Small intestine (tissue), 7 donors: ENCODE data around the gene IRX2. TPM values are rescaled to one million over a fixed set of nuclear protein-coding genes. Genes with fewer than 3 reads are reported as not detected.

Experiments
- DNase-seq, 2 donors: peaks; one replicate each; pipeline versions ENCODE4 v3.0.0 to v3.0.0-alpha.2; 2013
- FAIRE-seq: peaks from 2 replicates; lab custom pipeline; 2012; peaks lifted over from hg19 to GRCh38; lab: Jason Lieb, UNC
- H3K27ac ChIP-seq, 3 donors: one replicate each; pipeline ENCODE4 v1.5.1; 2013; ENCODE audit warnings: low read length in 2 of 3, mild to moderate bottlenecking in 2 of 3, control low read depth in 1 of 3, inconsistent platforms in 1 of 3, low read depth in 1 of 3, moderate library complexity in 1 of 3
- H3K27me3 ChIP-seq, 3 donors: one replicate each; pipeline ENCODE4 v1.6.1; 2013; ENCODE audit warnings: low read length in 3 of 3, inconsistent platforms in 1 of 3; ENCODE audit not compliant: control insufficient read depth in 3 of 3, insufficient read depth in 3 of 3
- H3K36me3 ChIP-seq, 3 donors: one replicate each; pipeline ENCODE4 v1.6.1; 2013; ENCODE audit warnings: low read length in 3 of 3, inconsistent platforms in 1 of 3, low read depth in 1 of 3, mild to moderate bottlenecking in 1 of 3, moderate library complexity in 1 of 3; ENCODE audit not compliant: control insufficient read depth in 3 of 3, insufficient read depth in 2 of 3
- H3K4me1 ChIP-seq, 3 donors: one replicate each; pipeline ENCODE4 v1.6.1; 2013; ENCODE audit warnings: low read length in 2 of 3, inconsistent platforms in 1 of 3, low read depth in 1 of 3, mild to moderate bottlenecking in 1 of 3, moderate library complexity in 1 of 3; ENCODE audit not compliant: control insufficient read depth in 3 of 3, insufficient read depth in 2 of 3
- H3K4me3 ChIP-seq, 3 donors: one replicate each; pipeline ENCODE4 v1.5.1; 2013; ENCODE audit warnings: low read length in 3 of 3, control low read depth in 1 of 3, inconsistent platforms in 1 of 3, low read depth in 1 of 3, mild to moderate bottlenecking in 1 of 3, moderate library complexity in 1 of 3
- H3K9me3 ChIP-seq, 2 donors: one replicate each; pipeline ENCODE4 v1.6.1; 2013; ENCODE audit warnings: low read depth in 1 of 2, low read length in 1 of 2; ENCODE audit not compliant: control insufficient read depth in 2 of 2, insufficient read depth in 1 of 2
- WGBS, 3 donors: extraction: QIAGEN DNeasy Blood & Tissue Kit; methylation state at CpG; one replicate each; pipeline ENCODE4 v1.1.7; 2013; 5-methylcytosine and 5-hydroxymethylcytosine counted together
- polyA plus RNA-seq, 4 donors: library from polyadenylated mRNA; stranded (reverse) in 3 of 4; unstranded in 1 of 4; fragments of 200-250 nt in 3 of 4; fragments of 120-200 nt in 1 of 4; gene quantifications; one replicate each; pipeline versions ENCODE4 v1.2.1 to v1.2.3, GENCODE V29; 2013
- donor health status: healthy with polysubstance abuse.
- donor health status: control.
- donor health status: control.
- donor health status: Bipolar disorder and iron deficiency.
- donor health status: healthy.

The IRX2 gene
- polyA plus RNA-seq, 4 donors, result 0.07 TPM; not detected in 3

DNA sequence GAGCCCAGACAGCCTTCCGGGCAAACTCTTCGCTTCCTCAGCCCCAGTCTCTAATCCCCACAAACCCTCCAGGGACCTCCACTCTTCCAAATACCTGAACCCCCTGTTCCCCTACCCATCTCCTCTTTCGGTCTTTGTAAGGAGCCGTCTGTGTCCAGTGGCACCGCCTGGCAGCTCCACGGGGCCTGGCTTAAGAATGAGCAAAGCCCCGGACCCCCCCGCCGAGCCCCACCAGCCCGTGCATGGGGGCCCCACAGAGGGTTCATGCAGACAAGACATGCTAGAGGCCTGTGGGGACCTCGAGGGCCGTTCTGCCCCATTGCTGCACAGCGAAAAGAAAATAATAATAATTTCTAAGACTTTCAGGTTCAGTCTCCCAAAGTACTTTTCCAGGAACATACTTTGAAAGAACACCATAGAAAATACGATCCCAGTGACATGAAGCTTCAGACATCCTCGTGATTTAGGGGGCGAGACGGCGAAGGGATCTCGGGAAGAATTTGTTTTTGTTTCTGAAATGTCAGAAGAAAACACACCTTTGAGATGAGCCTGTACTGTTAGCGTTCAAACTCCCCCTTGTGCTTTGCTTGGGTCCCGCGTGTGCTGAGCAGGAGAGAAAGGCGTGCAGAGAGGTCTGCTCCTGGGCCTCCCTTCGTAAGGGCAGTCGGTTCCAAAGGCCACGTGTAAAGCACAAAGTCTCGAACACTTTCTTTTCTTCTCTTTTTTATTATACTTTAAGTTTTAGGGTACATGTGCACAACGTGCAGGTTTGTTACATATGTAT is 49.2 kb downstream of the IRX2 start:
- Histone ChIP-seq H3K4me3 (no peak overlapping the region), H3K4me1 (no peaks in the 10 kb centered on the region), H3K27me3 (peaks cover 0 to 2% (median 0%) of the 10 kb centered on the region in 3 donors), H3K9me3 (no peaks in the 10 kb centered on the region), H3K36me3 (no peaks in the 10 kb centered on the region), H3K27ac (no peak overlapping the region)
- FAIRE-seq (no peak), DNase-seq (no peak)
- 78 to 82% (median 81%) methylated on average over 28 of the region's 28 CpGs for WGBS, 3 donors

DNA sequence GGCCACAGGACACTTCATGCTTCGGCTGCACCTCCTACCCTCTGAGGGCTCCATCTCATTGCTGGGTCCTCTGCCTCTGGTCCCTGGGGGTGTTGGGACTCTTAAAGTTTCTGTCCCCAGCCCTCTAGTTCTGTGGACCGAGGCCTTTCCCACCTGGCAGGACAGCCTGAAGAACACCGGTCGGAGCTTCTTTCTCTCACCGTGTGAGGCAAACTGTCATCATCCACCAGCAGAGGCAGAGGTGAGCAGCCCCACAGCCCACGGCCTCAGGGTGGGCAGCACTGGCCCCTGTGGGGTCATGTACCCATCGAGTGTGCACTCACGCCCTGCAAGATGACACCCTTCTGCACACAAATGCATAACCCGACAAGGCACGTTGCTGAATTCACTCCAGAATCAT is 49.9 kb downstream of the IRX2 start:
- Histone ChIP-seq H3K27ac (no peak overlapping the region), H3K27me3 (peaks cover 0 to 2% (median 0%) of the 10 kb centered on the region in 3 donors), H3K4me3 (no peak overlapping the region), H3K9me3 (no peaks in the 10 kb centered on the region), H3K4me1 (no peaks in the 10 kb centered on the region), H3K36me3 (no peaks in the 10 kb centered on the region)
- DNase-seq (no peak), FAIRE-seq (no peak)
- WGBS, 3 donors, result 56 to 71% (median 64%) methylated on average over 10 of the region's 10 CpGs

DNA sequence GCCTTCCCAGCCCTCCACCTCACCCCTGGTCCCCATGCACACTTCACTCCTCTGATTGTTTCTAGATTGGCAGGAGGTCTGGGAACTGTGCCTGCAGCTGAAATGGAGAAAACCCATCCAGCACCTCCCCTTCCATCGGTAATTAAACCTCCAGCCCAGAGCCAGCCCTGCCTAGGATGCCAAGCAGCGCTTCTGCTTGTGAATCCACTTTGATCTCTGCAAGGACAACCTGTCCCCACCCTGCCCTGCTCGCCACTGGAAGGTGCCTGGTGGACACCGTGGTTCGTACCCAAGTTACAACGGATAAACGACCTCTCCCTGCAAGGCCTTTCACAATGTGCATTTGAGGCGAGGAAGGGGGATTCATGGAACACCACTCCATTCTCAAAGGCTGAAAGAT is 50.6 kb downstream of the IRX2 start:
- no peaks in the 10 kb centered on the region for H3K36me3 ChIP-seq
- peaks cover 0 to 2% (median 0%) of the 10 kb centered on the region in 3 donors for H3K27me3 ChIP-seq
- DNase-seq (no peak), FAIRE-seq (no peak)
- H3K9me3 ChIP-seq, result no peaks in the 10 kb centered on the region
- H3K4me1 ChIP-seq, result no peaks in the 10 kb centered on the region
- H3K27ac ChIP-seq, result no peak overlapping the region
- H3K4me3 ChIP-seq, result no peak overlapping the region
- WGBS, 3 donors, result 75 to 83% (median 79%) methylated on average over 8 of the region's 8 CpGs

DNA sequence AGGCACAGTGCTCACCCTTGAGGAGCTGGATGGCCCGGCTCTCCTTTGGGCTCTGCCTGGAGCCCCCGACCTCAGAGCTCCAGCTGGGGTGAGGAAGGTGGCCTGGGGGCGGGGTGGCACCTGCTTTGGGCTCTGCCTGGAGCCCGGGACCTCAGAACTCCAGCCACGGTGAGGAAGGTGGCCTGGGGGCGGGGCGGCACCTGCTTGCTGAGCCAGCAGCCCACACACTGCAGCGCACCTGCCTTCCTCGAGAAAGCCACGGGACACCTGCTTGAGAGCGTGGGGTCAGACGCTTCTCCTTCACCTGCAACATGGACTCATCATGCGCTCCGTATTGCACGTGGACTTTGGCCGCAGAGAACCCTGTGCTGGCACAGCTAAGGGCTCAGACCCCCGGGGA is 51.8 kb downstream of the IRX2 start:
- WGBS, 3 donors, result 72 to 87% (median 78%) methylated on average over 14 to 17 of the region's 17 CpGs
- no peak for FAIRE-seq

DNA sequence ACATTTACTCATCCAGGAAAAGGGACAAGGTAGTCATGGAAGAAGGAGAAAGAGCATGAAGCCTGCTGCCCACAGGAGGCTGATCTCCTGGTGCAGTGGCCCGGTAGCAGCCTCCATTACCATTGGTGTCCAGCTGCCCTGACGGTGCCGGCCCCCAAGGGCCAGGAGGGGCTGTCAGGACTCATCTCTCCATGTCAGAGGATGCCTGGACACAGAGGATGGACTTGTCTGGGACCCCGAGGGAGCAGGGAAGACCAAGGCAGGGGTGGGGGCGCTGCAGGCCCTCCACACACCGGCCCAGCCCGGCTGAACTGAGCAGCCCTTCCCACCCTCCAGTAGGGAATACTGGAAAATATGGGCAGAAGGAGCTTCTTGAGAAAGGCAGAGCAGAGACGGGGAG is 52.2 kb downstream of the IRX2 start:
- WGBS, 3 donors, result 84 to 88% (median 87%) methylated on average over 8 of the region's 8 CpGs
- H3K27me3 ChIP-seq, result peaks cover 0 to 2% (median 0%) of the 10 kb centered on the region in 3 donors
- DNase-seq (no peak), FAIRE-seq (no peak)
- peaks cover 0 to 3% of the 10 kb centered on the region in 2 donors for H3K9me3 ChIP-seq
- H3K27ac ChIP-seq, result no peak overlapping the region
- H3K4me3 ChIP-seq, result no peak overlapping the region
- no peaks in the 10 kb centered on the region for H3K4me1 ChIP-seq
- H3K36me3 ChIP-seq, result no peaks in the 10 kb centered on the region

More for the DNA sequence above, 51.8 kb downstream of the IRX2 start:
- Histone ChIP-seq H3K27ac (no peak overlapping the region), H3K27me3 (peaks cover 0 to 2% (median 0%) of the 10 kb centered on the region in 3 donors), H3K9me3 (peaks cover 0 to 3% of the 10 kb centered on the region in 2 donors), H3K36me3 (no peaks in the 10 kb centered on the region), H3K4me3 (no peak overlapping the region), H3K4me1 (no peaks in the 10 kb centered on the region)
- no peak for DNase-seq

DNA sequence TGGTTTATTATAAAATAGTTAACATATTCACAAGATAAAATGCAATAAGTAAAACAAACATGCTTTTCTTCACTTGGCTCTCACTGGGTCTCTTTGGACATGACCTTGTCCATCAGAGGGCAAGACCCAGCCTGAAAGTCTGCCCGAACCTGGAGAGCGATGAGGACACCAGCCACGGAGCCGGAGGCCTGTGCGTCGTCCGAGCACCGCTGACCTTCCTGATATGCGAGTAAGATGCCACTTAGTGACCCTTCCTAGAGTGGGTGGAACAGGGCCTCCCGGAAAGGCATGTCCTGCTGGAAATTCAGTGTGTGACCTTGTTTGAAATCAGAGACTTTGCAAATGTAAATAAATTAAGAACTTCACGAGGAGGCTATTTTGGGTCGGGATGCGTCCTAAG is 52.9 kb downstream of the IRX2 start:
- WGBS, 3 donors, result 79 to 88% (median 85%) methylated on average over 13 of the region's 13 CpGs
- FAIRE-seq, result no peak

DNA sequence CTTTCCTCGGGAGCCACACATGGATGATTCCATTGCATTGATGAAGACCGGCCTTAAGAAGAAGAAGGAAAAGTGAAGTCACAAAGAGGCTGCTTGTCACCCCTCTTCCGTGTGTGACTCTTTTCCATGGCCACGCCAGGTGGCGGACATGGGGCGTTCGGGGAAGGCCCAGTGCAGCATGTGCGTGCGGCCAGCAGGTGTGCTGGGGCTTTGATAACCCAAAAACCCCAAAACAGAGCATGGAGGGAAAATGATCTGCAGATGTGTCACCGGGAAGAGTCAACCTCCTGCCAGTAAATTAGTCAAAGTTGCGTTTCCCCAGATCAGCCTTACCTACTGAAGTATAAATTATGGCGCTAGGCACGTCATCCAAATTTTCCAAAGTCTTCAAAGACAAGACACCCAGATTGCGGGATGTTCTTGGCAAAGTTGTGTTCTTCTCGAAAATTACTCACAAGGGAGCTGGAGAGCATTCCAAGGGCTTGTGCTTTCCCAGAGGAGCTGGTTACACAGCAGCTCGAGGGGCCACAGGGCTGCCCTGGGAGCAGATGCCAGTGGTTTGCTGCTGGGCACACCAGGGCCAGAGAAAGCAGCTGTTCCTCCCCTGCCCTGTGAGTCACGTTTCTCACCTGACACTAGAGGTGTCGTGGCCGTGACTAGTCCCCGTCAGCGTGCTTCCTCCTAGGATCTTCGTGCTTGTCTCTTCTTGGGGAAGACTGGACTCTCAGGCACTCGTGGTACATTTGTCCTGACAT is 53.9 kb downstream of the IRX2 start:
- FAIRE-seq (no peak), DNase-seq (no peak)
- no peaks in the 10 kb centered on the region for H3K36me3 ChIP-seq
- no peaks in the 10 kb centered on the region for H3K4me1 ChIP-seq
- 77 to 87% (median 79%) methylated on average over 23 of the region's 23 CpGs for WGBS, 3 donors
- no peak overlapping the region for H3K4me3 ChIP-seq
- H3K27me3 ChIP-seq, result no peaks in the 10 kb centered on the region
- H3K9me3 ChIP-seq, result peaks cover 0 to 3% of the 10 kb centered on the region in 2 donors
- no peak overlapping the region for H3K27ac ChIP-seq

More for the DNA sequence above, 52.9 kb downstream of the IRX2 start:
- no peak for DNase-seq
- Histone ChIP-seq H3K27ac (no peak overlapping the region), H3K36me3 (no peaks in the 10 kb centered on the region), H3K4me1 (no peaks in the 10 kb centered on the region), H3K27me3 (no peaks in the 10 kb centered on the region), H3K4me3 (no peak overlapping the region), H3K9me3 (peaks cover 0 to 3% of the 10 kb centered on the region in 2 donors)

DNA sequence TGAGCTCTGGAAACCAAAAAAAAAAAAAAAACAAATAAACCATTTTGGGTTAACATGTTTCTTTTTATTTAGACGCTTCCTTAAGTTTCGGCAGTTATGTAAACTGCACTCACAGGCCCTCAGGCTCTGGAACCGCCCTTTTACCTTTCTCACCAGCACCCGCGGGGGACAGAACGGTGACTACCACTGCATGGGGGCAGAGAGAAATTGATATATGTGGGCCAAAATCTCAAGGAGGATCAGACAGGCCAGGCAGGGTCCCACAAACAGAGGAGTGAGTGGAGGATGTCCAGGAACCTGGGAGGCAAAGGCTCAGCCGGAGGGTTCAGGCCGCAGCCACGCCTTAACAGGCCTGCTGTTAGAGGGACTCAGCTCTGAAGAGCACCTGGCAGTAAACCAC is 54.4 kb downstream of the IRX2 start:
- WGBS, 3 donors, result 85 to 95% (median 91%) methylated on average over 9 of the region's 9 CpGs
- H3K9me3 ChIP-seq, result peaks cover 0 to 3% of the 10 kb centered on the region in 2 donors
- no peaks in the 10 kb centered on the region for H3K27me3 ChIP-seq
- H3K27ac ChIP-seq, result no peak overlapping the region
- H3K36me3 ChIP-seq, result no peaks in the 10 kb centered on the region
- DNase-seq (no peak), FAIRE-seq (no peak)
- H3K4me1 ChIP-seq, result no peaks in the 10 kb centered on the region
- no peak overlapping the region for H3K4me3 ChIP-seq
